Parathyroid adenoma (tissue), 2 donors: Measurements from ENCODE around the gene PARD6A.

Experiments
- H2AFZ ChIP-seq: fragments of 300-600 bp; sonication (generic); one replicate; pipeline ENCODE4 v1.7.0; 2017; ENCODE audit warnings: antibody characterized with exemption, mild to moderate bottlenecking
- H3K27ac ChIP-seq: fragments of 300-600 bp; sonication (generic); one replicate; pipeline ENCODE4 v1.7.0; 2017
- H3K27me3 ChIP-seq: fragments of 300-600 bp; sonication (generic); one replicate; pipeline ENCODE4 v1.7.0; 2017; ENCODE audit warnings: low read length; ENCODE audit not compliant: control insufficient read depth, insufficient read depth
- H3K36me3 ChIP-seq: fragments of 300-600 bp; sonication (generic); one replicate; pipeline ENCODE4 v1.7.0; 2017; ENCODE audit warnings: low read length; ENCODE audit not compliant: control insufficient read depth, insufficient read depth
- H3K4me1 ChIP-seq: fragments of 300-600 bp; sonication (generic); one replicate; pipeline ENCODE4 v1.7.0; 2017; ENCODE audit warnings: control low read depth
- H3K4me2 ChIP-seq: fragments of 300-600 bp; sonication (generic); one replicate; pipeline ENCODE4 v1.7.0; 2017; ENCODE audit warnings: low read length
- H3K4me3 ChIP-seq: fragments of 300-600 bp; sonication (generic); one replicate; pipeline ENCODE4 v1.7.0; 2017; ENCODE audit warnings: low read depth, low read length
- H3K79me2 ChIP-seq: fragments of 300-600 bp; sonication (generic); one replicate; pipeline ENCODE4 v1.7.0; 2017; ENCODE audit warnings: control low read depth
- H3K9ac ChIP-seq: fragments of 300-600 bp; sonication (generic); one replicate; pipeline ENCODE4 v1.7.0; 2017; ENCODE audit warnings: mild to moderate bottlenecking
- H3K9me3 ChIP-seq: fragments of 300-600 bp; sonication (generic); one replicate; pipeline ENCODE4 v1.7.0; 2017; ENCODE audit warnings: low read length; ENCODE audit not compliant: control insufficient read depth
- TF ChIP-seq, protein P1 (sequence below): fragments of 300-600 bp; sonication (generic); IDR thresholded peaks from one replicate; pipeline ENCODE4 v1.7.0; 2017; ENCODE audit warnings: antibody characterized with exemption, mild to moderate bottlenecking
- donor health status: primary hyperparathyroidism.

PARD6A gene

DNA sequence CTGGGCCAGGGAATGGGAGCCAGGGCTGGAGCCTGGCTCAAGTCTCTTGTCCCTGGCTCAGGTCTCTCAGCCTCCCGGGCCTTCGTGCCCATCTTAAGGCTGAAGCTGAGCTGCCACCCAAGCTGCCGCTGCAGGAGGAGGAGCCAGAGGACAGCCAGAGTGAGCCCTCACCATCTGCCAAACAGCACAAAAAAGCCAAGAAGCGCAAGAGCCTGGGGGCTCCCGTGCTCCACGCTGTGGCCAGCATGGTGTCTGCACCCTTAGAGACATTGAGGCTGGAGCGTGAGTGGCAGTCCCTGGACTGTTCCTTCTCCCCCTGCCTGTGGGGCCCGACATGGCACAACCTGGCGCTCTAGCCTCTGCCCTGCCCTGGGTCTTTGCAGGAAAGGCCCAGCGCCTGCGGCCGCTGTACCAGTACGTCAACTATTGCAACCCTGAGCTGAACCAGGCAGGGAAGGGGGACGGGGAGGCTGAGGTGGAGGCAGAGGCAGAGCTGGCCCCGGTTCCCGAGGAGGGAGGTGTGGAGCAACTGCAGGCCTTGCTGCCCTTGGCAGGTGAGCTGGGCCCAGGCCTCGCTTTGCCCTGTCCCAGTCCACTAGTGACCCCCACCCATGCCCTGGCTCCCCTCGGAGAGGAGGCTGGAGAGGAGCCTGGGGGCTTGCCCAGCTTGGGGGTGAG is 7.2 kb downstream of the PARD6A start:
- no peak overlapping the region for H3K9ac ChIP-seq
- H3K9me3 ChIP-seq = no peaks in the 10 kb centered on the region
- H3K27me3 ChIP-seq = no peaks in the 10 kb centered on the region
- no peaks in the 10 kb centered on the region for H3K36me3 ChIP-seq
- H3K27ac ChIP-seq = peak overlapping the region; percentile 90
- H3K4me3 ChIP-seq = peak overlapping the region; percentile 84
- H3K4me2 ChIP-seq = peak overlapping the region; percentile 92
- no peaks in the 10 kb centered on the region for H3K79me2 ChIP-seq
- peaks cover 17% of the 10 kb centered on the region for H3K4me1 ChIP-seq
- H2AFZ ChIP-seq = peak overlapping the region; percentile 99
- TF ChIP-seq, protein P1, sequence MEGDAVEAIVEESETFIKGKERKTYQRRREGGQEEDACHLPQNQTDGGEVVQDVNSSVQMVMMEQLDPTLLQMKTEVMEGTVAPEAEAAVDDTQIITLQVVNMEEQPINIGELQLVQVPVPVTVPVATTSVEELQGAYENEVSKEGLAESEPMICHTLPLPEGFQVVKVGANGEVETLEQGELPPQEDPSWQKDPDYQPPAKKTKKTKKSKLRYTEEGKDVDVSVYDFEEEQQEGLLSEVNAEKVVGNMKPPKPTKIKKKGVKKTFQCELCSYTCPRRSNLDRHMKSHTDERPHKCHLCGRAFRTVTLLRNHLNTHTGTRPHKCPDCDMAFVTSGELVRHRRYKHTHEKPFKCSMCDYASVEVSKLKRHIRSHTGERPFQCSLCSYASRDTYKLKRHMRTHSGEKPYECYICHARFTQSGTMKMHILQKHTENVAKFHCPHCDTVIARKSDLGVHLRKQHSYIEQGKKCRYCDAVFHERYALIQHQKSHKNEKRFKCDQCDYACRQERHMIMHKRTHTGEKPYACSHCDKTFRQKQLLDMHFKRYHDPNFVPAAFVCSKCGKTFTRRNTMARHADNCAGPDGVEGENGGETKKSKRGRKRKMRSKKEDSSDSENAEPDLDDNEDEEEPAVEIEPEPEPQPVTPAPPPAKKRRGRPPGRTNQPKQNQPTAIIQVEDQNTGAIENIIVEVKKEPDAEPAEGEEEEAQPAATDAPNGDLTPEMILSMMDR = peak; percentile 96

DNA sequence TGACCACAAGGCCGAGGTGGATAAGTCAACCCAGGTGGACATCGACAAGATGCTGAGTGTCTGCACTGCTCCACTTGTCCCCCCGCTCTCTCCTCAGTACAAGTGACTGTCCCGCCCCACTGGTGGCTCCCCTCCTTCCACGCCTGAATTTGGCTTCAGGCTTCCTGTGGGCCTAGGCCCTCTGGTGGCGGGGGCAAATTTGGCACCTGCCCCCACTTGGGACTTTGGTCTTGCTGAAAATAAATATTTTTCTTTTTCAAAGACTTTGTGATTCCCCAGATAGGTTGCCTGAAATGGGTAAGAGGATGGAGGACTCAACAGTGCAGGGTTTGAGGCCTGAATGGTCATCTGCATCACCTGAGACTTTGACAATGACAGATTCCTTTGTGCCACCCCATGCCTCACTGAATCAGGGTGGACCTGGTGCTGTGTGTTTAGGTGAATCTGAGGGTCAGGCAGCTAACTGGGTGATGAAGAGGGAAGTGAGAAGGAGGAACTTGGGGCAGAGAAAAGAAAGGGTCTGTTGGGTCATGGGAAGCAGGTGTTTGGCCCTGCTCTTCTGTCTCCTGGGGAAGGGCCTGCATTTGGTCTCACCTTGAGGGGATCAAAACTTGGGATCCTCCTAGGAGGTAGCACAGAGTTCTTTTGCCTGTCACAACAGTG is 7.9 kb downstream of the PARD6A start:
- Histone ChIP-seq H3K27me3 (no peaks in the 10 kb centered on the region), H2AFZ (peak overlapping the region; percentile 99), H3K4me2 (no peak overlapping the region), H3K27ac (peak overlapping the region; percentile 90), H3K4me1 (peaks cover 17% of the 10 kb centered on the region), H3K36me3 (no peaks in the 10 kb centered on the region), H3K9me3 (no peaks in the 10 kb centered on the region), H3K4me3 (no peak overlapping the region), H3K9ac (no peak overlapping the region), H3K79me2 (no peaks in the 10 kb centered on the region)
- TF ChIP-seq, protein P1 = no peak

DNA sequence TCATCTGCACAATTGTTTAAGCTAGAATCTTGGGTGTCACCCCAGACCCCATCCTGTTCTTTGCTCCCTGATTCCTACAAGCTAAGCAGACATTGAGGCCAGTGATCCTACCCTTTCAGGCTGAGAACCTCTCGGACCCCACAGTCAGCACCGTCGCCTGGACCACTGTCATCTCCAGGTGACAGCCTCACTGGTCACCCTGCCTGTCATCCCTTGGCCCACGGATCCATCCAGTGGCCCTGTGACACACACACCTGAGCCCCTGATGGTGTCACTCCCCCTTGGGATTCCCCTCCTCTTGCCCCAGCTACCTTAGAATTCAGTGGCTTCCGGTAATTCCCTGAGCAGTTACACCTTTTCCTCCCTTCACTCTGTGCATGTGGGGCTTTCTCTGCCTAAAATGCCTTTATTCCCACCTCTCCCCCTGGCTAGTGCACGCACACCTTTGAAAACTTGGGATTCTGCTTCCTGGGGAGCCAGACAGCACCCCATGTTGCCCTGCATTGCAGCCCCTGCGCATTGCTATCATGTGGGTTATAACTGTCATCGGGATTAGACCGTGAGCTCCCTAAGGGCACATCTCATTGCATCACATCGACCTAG is 8.8 kb downstream of the PARD6A start:
- Histone ChIP-seq H3K27ac (no peak overlapping the region), H3K4me1 (peaks cover 19% of the 10 kb centered on the region), H2AFZ (no peak overlapping the region), H3K27me3 (no peaks in the 10 kb centered on the region), H3K9me3 (no peaks in the 10 kb centered on the region), H3K79me2 (no peaks in the 10 kb centered on the region), H3K36me3 (no peaks in the 10 kb centered on the region), H3K4me2 (no peak overlapping the region), H3K9ac (no peak overlapping the region), H3K4me3 (no peak overlapping the region)
- TF ChIP-seq, protein P1 = no peak

DNA sequence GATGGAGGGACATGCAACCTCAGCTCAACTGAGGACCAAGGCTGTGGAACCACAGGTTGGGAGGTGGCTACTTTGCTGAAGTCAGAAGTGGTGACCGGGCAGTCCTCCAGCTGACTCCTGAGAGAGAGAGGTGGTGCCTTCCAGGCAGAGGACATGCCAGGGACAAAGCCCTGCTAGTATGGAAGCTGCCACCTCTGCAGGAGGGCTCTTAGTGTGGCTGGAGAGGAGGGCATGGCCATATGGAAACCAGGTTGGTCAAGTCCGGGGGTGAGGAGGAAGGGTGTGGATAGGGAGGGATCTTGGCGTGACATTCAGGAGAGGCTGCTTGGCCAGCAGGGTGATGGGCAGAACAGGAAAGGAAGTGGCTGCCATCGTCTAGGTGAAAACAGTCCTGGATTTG is 11.5 kb downstream of the PARD6A start:
- H3K4me2 ChIP-seq = no peak overlapping the region
- no peak overlapping the region for H3K27ac ChIP-seq
- peaks cover 10% of the 10 kb centered on the region for H3K4me1 ChIP-seq
- H3K27me3 ChIP-seq = no peaks in the 10 kb centered on the region
- no peaks in the 10 kb centered on the region for H3K9me3 ChIP-seq
- H3K79me2 ChIP-seq = no peaks in the 10 kb centered on the region
- H3K9ac ChIP-seq = no peak overlapping the region
- H3K4me3 ChIP-seq = no peak overlapping the region
- no peaks in the 10 kb centered on the region for H3K36me3 ChIP-seq
- no peak overlapping the region for H2AFZ ChIP-seq
- TF ChIP-seq, protein P1 = no peak
